Right lobe of liver (tissue), 4 donors: ENCODE data around the gene ABL1.

ENCODE experiments used
- CTCF ChIP-seq, 4 donors: fragments of 200-600 bp in 3 of 4; fragments of 450-650 bp in 1 of 4; IDR thresholded peaks; one replicate each; pipeline versions ENCODE4 v1.5.1 to v1.8.0; 2016 to 2022; ENCODE audit warnings: antibody characterized with exemption in 4 of 4, mild to moderate bottlenecking in 2 of 4
- POLR2A ChIP-seq: fragments of 450-650 bp; IDR thresholded peaks from one replicate; pipeline ENCODE4 v1.6.1; 2017; ENCODE audit warnings: antibody characterized with exemption, mild to moderate bottlenecking
- donor health status: DM: no; HTN: no; CAD: no.
- donor health status: DM: no; HTN: no; CAD: no.
- donor health status: DM: no; HTN: yes; CAD: no.

DNA sequence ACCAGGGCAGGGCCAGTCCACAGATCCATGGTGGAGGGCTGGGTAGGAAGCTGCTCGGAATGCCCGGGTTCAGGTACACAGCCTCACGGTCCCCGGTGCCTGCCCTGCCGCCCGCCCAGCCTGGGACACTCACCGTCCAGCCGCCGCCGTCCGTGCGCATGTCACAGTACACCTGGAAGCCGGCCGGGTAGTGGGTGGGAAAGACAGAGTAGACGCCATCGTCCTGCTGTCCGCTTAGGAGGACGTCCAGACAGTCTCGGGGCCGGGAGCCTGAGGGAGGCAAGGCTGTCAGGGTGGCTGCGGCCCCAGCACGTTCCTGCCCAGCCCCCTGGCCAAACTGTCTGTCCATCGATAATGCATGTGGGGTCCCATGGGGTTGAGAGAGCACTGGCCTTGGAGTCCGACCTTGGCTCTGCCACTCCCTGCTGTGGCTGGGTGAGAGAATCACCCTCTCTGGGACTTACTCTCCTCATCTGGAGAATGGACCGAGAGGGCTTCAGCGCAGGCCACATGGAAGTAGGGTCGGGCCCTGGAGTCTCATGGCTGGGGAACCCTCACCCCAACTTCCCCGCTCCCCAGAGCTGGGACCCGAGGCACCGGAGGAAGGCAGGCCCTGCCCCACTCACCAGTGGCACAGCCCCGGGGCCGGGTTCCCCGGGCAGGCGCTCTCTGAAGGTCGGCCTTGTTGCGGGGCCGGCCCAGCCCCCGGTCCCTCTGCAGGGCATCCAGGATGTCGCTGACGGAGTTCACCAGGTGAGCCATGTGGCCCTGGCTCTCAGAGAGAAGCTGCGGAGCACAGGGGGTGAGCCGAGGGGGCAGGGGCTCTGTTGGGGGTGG lies 88.8 kb downstream of the ABL1 start:
- TF ChIP-seq CTCF (IDR thresholded peaks at IDR 0.05) (no peak), POLR2A (no peak)
